Measurements from ENCODE around the gene PHKB.
"Not testable (repeated sequence)": the region's sequence is repeated elsewhere in the genome, so short reads cannot be mapped to it uniquely, and the experiment has no call there.

Gene PHKB

DNA sequence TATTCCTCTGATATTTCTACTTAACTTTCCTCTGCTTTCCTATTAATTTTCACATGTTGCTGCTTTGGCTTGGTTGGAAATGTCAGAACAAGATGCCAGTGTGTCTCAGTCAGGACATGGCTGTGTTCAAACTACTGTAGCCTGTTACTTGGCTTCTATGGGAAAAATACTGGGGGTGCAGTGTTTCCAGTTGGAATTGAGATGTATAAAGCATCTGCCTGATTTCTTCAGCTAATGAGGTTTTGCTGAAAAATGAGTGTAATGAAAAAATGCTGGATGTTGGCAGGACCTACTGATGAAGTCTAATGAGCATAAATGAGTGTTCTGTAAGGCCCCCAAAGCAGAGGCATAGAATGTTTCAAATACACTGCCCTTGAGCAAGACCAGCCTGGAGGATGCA is 166.6 kb downstream of the PHKB start:
- no peak for DNase-seq

- no peak for DNase-seq
Measured at GRCh38 chr16:47631131-47631530, 170.0 kb downstream of the PHKB start.

DNA sequence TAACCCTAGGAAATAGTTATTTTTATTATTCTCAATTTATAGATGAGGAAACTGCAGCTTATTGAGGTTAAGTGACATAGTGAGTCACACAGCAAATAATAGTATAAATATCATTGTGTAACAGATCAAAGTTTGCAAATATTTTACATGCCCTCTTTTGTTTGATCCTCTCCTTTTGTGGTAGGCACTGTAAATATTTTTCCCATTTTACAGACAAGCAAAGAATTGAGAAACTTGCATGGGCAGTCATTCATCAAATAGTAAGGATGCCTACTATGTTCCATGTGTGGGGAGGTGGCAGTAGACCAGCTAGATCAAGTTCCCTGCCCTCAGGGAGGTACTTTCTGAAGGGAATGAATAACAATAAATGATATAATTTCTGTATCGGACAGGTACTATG is 173.0 kb downstream of the PHKB start:
- no peak for DNase-seq

DNA sequence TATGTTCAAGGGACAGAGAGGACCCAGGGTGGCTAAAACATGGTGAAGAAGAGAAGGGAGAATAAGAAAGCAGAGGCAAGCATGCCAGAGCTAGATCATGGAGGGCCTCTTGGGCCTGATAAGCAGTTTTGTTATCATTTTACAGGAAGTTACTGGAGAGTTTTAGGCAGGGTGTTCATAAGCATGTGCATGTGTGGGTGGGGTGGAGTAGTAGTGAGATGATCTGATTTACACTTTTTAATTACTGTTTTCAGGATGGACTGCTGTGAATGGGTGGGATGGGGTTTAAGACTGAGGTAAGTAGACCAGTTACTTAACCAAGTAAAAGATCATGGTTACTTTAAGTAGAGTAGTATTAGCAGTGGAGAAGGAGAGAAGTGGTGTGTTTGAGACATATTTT is 173.6 kb downstream of the PHKB start:
- DNase-seq = no peak

DNA sequence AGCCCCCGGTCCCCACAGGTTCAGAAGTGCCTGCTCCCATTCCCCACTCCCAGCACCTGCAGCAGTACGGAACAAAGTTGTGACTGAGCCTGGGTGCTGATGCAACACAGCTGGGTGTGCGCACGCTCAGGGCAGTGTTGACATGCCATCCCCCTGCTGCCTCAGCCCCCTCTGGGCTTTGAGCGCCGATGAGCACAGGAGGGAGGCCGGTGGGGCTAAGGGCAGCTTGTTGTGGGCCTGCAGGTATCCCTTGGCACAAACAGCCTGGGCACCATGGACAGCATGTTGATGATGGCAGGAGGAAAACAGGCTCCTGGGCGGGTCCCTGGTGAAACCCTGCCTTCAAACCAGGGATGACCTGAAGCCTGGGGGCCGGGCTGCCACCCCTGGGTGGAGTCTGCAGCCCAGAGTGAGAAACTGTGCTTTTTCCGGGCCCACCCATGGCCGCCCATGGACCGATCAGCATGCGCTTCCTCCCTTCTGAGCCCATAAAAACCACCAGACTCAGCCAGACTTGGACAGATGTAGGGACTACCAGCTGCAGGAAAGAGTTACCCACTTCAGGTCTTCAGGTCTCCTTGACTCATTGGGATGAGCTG is 175.5 kb downstream of the PHKB start:
- no peak for DNase-seq

- no peak for DNase-seq
Measured at GRCh38 chr16:47638175-47638574, 177.0 kb downstream of the PHKB start.

- DNase-seq = no peak
Measured at GRCh38 chr16:47640661-47641060, 179.5 kb downstream of the PHKB start.

DNA sequence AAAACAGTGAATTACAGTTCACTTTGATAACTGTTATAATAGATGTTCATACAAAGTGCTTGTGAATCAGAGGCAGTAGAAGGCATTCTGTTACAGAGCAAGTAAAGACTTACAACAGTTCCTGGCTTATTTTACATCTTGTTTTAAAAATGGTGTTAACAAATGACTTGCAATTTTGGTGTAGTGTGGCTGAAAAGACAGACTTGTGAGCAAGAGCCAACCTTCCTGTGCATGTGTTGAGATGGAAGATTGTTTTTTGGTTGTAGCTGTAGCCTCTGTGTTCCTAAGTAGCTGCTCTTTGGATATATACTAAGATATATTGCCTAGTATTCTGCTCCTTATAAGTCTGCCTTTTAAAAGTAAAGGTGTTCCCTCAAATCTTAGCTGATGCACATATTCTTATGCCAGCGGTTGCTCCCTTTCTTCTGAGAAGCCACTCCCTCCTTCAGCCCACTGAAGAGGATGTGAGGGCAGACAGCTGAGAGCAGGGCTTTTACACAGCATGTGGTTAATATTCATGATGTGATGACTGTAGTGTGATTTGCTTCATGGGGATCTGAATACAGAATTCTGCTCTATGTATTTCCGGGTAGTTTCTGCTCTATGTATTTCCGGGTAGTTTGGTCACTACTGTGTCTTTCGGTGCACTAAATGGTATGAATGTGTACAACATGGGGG is 182.3 kb downstream of the PHKB start:
- no peak for DNase-seq

DNA sequence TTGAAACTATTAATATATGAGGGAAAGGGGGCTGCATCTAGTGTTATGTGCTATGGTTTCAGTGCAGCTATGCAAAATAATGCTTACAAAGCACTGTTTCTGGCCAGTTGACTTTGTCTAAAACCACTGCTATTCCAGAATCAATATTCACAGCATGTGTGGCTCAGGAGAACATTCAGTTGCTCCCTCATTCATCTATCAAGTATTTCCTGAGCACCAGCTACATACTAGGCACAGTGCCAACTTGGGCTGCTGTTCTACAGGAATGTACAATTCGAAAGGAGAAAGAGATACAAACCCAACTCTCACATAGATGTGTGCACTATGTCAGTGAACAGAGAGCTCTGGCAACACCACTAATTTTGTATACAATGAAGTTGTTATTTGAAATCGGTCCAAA is 183.0 kb downstream of the PHKB start:
- DNase-seq = no peak

DNA sequence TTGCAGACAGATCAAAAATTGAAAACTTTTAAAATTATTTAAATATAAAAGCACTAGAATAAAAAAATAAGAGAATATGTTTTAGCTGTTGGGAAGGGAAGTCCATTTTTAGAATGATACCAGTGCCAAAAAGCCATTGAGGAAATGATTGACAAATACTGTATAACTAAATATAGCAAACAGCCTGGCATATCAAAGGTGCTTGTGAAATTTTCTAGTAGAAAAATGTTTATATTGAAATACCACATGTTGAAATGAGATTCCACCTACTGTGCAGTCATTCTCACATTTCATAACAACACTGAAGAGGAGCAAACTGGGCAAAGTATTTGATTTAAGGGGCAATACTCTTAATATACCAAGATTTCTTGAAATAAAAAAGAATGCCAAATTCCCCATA is 183.5 kb downstream of the PHKB start:
- DNase-seq = no peak

DNA sequence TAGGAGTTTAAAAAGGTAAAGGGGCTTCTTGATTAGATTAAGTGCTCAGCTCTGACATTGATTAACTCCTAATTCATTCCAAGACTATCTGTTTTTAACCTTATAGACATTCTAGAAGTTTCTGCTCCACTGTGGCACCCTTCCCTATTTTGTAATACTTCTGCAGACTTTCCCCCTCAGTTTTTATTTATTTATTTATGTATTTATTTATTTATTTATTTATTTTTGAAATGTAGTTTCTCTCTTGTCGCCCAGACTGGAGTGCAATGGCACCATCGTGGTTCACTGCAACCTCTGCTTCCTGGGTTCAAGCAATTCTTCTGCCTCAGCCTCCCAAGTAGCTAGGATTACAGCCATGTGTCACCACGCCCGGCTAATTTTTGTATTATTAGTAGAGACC is 185.8 kb downstream of the PHKB start:
- DNase-seq = no peak

GRCh38 chr16:47657032-47657431 is 195.9 kb downstream of the PHKB start:
- no peak for DNase-seq

DNA sequence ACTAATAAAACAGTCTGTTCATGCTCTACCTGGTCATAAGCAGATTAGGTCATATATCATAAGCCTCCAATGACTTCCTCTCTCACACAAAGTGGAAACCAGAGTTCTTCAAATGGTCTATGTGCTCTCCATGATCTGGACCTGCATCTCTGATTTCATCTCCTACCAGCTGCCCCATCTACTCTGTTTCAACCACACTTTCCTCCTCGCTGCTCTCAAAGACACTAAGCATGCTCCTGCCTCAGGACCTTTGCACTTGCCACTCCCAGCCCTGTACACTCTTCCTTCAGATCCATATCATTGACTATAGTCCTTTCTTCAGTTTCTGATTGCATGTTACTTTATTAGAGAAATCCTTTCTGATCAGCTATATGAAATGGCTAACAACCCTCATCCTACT is 196.8 kb downstream of the PHKB start:
- no peak for DNase-seq

DNA sequence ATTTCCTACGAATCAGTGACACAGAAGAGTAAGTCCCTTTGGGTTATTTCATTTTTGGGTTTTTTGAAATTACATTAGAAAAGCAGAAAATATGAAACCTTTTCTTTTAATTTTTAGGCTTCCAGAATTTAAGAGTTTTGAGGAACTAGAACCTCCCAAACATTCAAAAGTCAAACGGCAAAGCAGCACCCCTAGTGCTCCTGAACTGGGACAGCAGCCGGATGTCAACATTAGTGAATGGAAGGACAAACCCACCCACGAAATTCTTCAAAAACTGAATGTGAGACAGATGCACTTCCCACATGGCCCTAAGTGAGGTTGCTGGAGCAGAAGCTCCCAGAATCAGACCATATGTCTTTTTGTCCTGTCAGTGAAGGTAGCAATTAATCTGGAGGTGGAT is 199.4 kb downstream of the PHKB start:
- DNase-seq = no peak

DNA sequence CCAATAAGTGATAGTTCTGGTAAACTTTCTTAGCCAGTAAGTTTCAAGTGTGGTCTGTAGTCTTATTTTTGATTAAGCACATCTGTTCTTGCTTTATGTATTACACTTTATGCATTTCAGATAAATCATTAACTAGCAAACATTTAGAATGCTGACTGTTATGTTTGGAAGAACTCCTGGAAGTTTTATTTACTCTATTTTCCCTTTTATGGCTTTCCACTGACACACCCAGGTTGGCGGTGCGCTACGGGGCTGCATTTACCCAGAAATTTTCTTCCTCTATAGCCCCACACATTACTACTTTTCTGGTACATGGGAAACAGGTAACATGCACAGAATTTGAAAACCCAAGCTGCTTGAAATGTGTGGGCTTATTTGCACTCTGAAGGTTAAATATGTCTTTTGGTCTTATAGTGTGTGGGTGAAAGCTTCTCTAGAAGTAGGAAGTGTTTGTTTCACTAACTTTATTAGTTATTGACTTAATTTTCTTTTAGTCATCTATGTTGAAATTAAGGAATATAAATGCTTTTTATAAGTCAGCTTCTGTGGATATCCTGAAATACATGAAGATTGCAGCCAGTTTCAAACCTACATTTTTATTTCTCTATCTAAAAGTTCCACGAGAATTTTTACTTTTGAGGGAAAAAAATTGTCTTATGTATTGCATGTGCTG is 203.7 kb downstream of the PHKB start:
- no peak for DNase-seq

GRCh38 chr16:47666434-47666833 is 205.3 kb downstream of the PHKB start:
- no peak for DNase-seq

DNA sequence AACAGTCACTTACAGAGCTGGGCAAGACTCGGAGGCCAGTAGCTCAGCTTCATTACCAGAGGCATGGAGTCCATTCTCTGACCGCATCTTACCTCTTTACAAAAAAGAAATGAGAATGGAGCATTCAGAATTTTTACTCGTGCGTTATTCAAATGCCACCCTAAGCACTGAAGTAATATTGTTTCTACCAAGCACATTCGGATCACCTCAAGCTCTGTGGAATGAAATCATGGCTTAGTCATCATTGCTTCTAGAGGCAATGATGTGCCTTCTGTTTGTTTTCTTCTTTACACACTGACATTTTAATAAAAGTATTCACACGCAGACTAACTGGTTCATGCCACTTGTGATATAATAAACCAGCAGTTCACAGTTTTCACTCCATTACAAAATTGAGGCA is 206.8 kb downstream of the PHKB start:
- no peak for DNase-seq

- DNase-seq = no peak
Measured at GRCh38 chr16:47672475-47672874, 211.3 kb downstream of the PHKB start.

- no peak for DNase-seq
Measured at GRCh38 chr16:47676635-47677177, 215.6 kb downstream of the PHKB start.

DNA sequence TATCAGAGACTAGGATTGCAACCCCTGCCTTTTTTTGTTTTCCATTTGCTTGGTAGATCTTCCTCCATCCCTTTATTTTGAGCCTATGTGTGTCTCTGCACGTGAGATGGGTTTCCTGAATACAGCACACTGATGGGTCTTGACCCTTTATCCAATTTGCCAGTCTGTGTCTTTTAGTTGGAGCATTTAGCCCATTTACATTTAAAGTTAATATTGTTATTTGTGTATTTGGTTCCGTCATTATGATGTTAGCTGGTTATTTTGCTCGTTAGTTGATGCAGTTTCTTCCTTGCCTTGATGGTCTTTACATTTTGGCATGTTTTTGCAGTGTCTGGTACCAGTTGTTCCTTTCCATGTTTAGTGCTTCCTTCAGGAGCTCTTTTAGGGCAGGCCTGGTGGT is 220.4 kb downstream of the PHKB start:
- DNase-seq = not testable (repeated sequence)

GRCh38 chr16:47687694-47688093 is 226.6 kb downstream of the PHKB start:
- DNase-seq = no peak

- DNase-seq = no peak
Measured at GRCh38 chr16:47693226-47693625, 232.1 kb downstream of the PHKB start.

DNA sequence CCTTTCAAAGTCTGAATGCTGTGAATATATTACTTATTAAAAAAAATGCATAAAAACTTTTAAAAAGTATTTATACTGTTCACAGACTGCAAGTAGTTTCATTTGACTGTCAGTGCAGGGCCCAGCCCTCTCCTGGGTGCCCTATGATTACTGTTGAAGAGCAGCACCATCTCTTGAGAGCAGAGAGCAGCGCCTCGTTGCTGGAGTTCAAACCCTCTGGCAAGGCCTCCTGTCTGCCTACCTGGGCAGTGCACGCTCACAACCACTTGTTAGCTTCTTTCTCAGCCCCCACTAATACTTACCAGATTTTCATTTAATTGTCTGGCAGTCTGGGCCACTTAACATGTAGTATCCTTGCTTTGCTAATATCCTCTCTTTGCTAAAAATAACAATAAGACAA is 233.4 kb downstream of the PHKB start:
- DNase-seq = no peak

DNA sequence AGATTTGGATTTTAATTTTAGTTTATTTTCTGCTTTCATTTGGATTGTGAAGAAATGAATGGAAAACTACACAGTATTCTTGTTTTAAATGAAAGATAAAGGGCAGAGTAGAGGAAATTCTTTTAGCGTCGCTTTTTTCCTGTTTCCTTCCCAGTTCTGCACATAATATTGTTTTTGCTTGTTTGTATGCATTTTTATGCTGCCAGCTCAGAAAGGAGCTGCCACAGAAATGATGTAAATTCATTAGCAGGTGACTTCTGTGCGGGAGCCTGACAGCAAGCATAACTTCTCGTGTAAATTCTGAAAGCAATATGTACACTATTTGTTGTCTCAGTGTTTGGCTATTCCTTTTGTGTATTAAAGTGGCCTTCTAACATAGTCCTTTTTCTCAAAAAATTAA is 234.6 kb downstream of the PHKB start:
- DNase-seq = no peak

Measured in activated effector memory CD4-positive, alpha-beta T cell treated with anti-CD3 and anti-CD28 coated beads, Interleukin-2, amount 50 U/mL, for 16 hours (primary cell).